SHP77 (cell line): ENCODE results near the gene ZNF835.
"Not testable (repeated sequence)": the region's sequence is repeated elsewhere in the genome, so short reads cannot be mapped to it uniquely, and the experiment has no call there.

Experiments
- DNase-seq, 2 experiments: peaks; one replicate each; lab custom pipeline; 2025; lab: John Stamatoyannopoulos, UW

Gene ZNF835

GRCh38 chr19:56671613-56671994 lies at the start of gene ZNF835:
Gene ZNF835, minus strand, starts transcription at chr19:56671757. Its CDS starts 6,559 bp downstream, at chr19:56665198.
- DNase-seq, result no peak

- peak in 1 of 2 experiments; percentile 3 for DNase-seq
Measured at GRCh38 chr19:56720281-56720680, 48.7 kb upstream of the ZNF835 start.

- no peak for DNase-seq
Measured at GRCh38 chr19:56718231-56718630, 46.7 kb upstream of the ZNF835 start.

- DNase-seq, result no peak
Measured at GRCh38 chr19:56712611-56713276, 41.2 kb upstream of the ZNF835 start.

GRCh38 chr19:56710437-56710836 lies 38.9 kb upstream of the ZNF835 start:
- DNase-seq, result no peak

GRCh38 chr19:56707821-56708220 lies 36.3 kb upstream of the ZNF835 start:
- DNase-seq, result no peak

- DNase-seq, result no peak
Measured at GRCh38 chr19:56705939-56706338, 34.4 kb upstream of the ZNF835 start.

- no peak for DNase-seq
Measured at GRCh38 chr19:56701895-56702294, 30.3 kb upstream of the ZNF835 start.

GRCh38 chr19:56699552-56699951 lies 28.0 kb upstream of the ZNF835 start:
- no peak for DNase-seq

GRCh38 chr19:56692206-56692895 lies 20.8 kb upstream of the ZNF835 start:
- no peak for DNase-seq

- DNase-seq, result no peak
Measured at GRCh38 chr19:56690670-56691069, 19.1 kb upstream of the ZNF835 start.

- DNase-seq, result no peak
Measured at GRCh38 chr19:56689198-56689597, 17.6 kb upstream of the ZNF835 start.

GRCh38 chr19:56687031-56687430 lies 15.5 kb upstream of the ZNF835 start:
- DNase-seq, result no peak

- DNase-seq, result no peak
Measured at GRCh38 chr19:56683116-56683515, 11.6 kb upstream of the ZNF835 start.

GRCh38 chr19:56681702-56682101 lies 10.1 kb upstream of the ZNF835 start:
- no peak for DNase-seq

- no peak for DNase-seq
Measured at GRCh38 chr19:56678205-56678604, 6.6 kb upstream of the ZNF835 start.

- not testable (repeated sequence) for DNase-seq
Measured at GRCh38 chr19:56672610-56673009, 1.1 kb upstream of the ZNF835 start.

GRCh38 chr19:56670961-56671612 lies 470 bp downstream of the ZNF835 start:
- DNase-seq, result no peak

GRCh38 chr19:56670401-56670960 lies 1.1 kb downstream of the ZNF835 start:
- no peak for DNase-seq

- DNase-seq, result no peak
Measured at GRCh38 chr19:56668676-56669075, 2.9 kb downstream of the ZNF835 start.

GRCh38 chr19:56667311-56667870 lies 4.2 kb downstream of the ZNF835 start:
- DNase-seq, result no peak

GRCh38 chr19:56664511-56664910 lies 7.0 kb downstream of the ZNF835 start:
- no peak for DNase-seq
